Esophagus (tissue), 2 donors: Measurements from ENCODE around the gene CDKAL1. TPM values are rescaled to one million over a fixed set of nuclear protein-coding genes. Genes with fewer than 3 reads are reported as not detected.
A peak's percentile ranks its signal among the peaks of the same experiment; 100 is the strongest.

Experiments
- H3K27ac ChIP-seq, 2 donors: one replicate each; pipeline ENCODE4 v1.5.1; 2013; ENCODE audit warnings: low read depth in 2 of 2, mild to moderate bottlenecking in 2 of 2, inconsistent platforms in 1 of 2, low read length in 1 of 2, moderate library complexity in 1 of 2
- H3K27me3 ChIP-seq, 2 donors: one replicate each; pipeline ENCODE4 v1.6.1; 2013; ENCODE audit warnings: low read length in 2 of 2, control low read depth in 1 of 2, mild to moderate bottlenecking in 1 of 2; ENCODE audit not compliant: insufficient read depth in 2 of 2, control insufficient read depth in 1 of 2
- H3K36me3 ChIP-seq, 2 donors: one replicate each; pipeline ENCODE4 v1.6.1; 2013; ENCODE audit warnings: low read length in 1 of 2; ENCODE audit not compliant: control insufficient read depth in 2 of 2, insufficient read depth in 2 of 2
- H3K4me1 ChIP-seq, 2 donors: one replicate each; pipeline ENCODE4 v1.6.1; 2013; ENCODE audit warnings: low read length in 1 of 2; ENCODE audit not compliant: control insufficient read depth in 2 of 2, insufficient read depth in 2 of 2
- H3K4me3 ChIP-seq, 2 donors: one replicate each; pipeline ENCODE4 v1.5.1; 2013; ENCODE audit warnings: low read length in 2 of 2, mild to moderate bottlenecking in 2 of 2, low read depth in 1 of 2, moderate library complexity in 1 of 2
- H3K9me3 ChIP-seq, 2 donors: one replicate each; pipeline ENCODE4 v1.6.1; 2013; ENCODE audit warnings: mild to moderate bottlenecking in 2 of 2, low read depth in 1 of 2, low read length in 1 of 2, moderate library complexity in 1 of 2; ENCODE audit not compliant: control insufficient read depth in 2 of 2, insufficient read depth in 1 of 2
- WGBS, 2 donors: extraction: QIAGEN DNeasy Blood & Tissue Kit; methylation state at CpG; one replicate each; pipeline ENCODE4 v1.1.7; 2013; 5-methylcytosine and 5-hydroxymethylcytosine counted together
- polyA plus RNA-seq, 2 donors: library from polyadenylated mRNA; stranded (reverse); fragments of 200-250 nt; gene quantifications; one replicate each; pipeline ENCODE4 v1.2.3, GENCODE V29; 2013
- donor health status: healthy with polysubstance abuse.
- donor health status: Bipolar disorder and iron deficiency.

Gene CDKAL1
- polyA plus RNA-seq, 2 donors, result 3.5 TPM

GRCh38 chr6:20693466-20694063, 159.3 kb downstream of the CDKAL1 start:
- Histone ChIP-seq H3K36me3 (no peaks in the 10 kb centered on the region), H3K27me3 (no peaks in the 10 kb centered on the region), H3K27ac (no peak overlapping the region), H3K4me1 (no peaks in the 10 kb centered on the region), H3K4me3 (no peak overlapping the region), H3K9me3 (no peaks in the 10 kb centered on the region)
- WGBS, 2 donors, result 67 to 75% methylated on average over 4 of the region's 4 CpGs

- Histone ChIP-seq H3K36me3 (no peaks in the 10 kb centered on the region), H3K4me1 (no peaks in the 10 kb centered on the region), H3K27me3 (no peaks in the 10 kb centered on the region), H3K27ac (no peak overlapping the region), H3K9me3 (no peaks in the 10 kb centered on the region), H3K4me3 (no peak overlapping the region)
- 80 to 86% methylated on average over 3 of the region's 3 CpGs for WGBS, 2 donors
Observed at GRCh38 chr6:20696676-20697075, 162.4 kb downstream of the CDKAL1 start.

GRCh38 chr6:20698675-20699074, 164.4 kb downstream of the CDKAL1 start:
- 69 to 92% methylated on average over 1 of the region's 1 CpG for WGBS, 2 donors
- Histone ChIP-seq H3K9me3 (no peaks in the 10 kb centered on the region), H3K4me1 (no peaks in the 10 kb centered on the region), H3K27ac (no peak overlapping the region), H3K27me3 (no peaks in the 10 kb centered on the region), H3K36me3 (no peaks in the 10 kb centered on the region), H3K4me3 (no peak overlapping the region)

- 56 to 60% methylated on average over 4 of the region's 4 CpGs for WGBS, 2 donors
- Histone ChIP-seq H3K9me3 (no peaks in the 10 kb centered on the region), H3K4me1 (no peaks in the 10 kb centered on the region), H3K27ac (peak overlapping the region in 1 of 2 donors; percentile 12), H3K4me3 (no peak overlapping the region), H3K27me3 (no peaks in the 10 kb centered on the region), H3K36me3 (no peaks in the 10 kb centered on the region)
Observed at GRCh38 chr6:20699402-20699801, 165.1 kb downstream of the CDKAL1 start.

- Histone ChIP-seq H3K9me3 (no peaks in the 10 kb centered on the region), H3K36me3 (no peaks in the 10 kb centered on the region), H3K27me3 (no peaks in the 10 kb centered on the region), H3K4me1 (no peaks in the 10 kb centered on the region), H3K27ac (no peak overlapping the region), H3K4me3 (no peak overlapping the region)
Observed at GRCh38 chr6:20700375-20700774, 166.1 kb downstream of the CDKAL1 start.

GRCh38 chr6:20702366-20702765, 168.1 kb downstream of the CDKAL1 start:
- Histone ChIP-seq H3K4me1 (no peaks in the 10 kb centered on the region), H3K4me3 (no peak overlapping the region), H3K36me3 (no peaks in the 10 kb centered on the region), H3K27me3 (no peaks in the 10 kb centered on the region), H3K9me3 (no peaks in the 10 kb centered on the region), H3K27ac (no peak overlapping the region)
- 98 to 99% methylated on average over 13 of the region's 13 CpGs for WGBS, 2 donors

- Histone ChIP-seq H3K9me3 (no peaks in the 10 kb centered on the region), H3K27me3 (no peaks in the 10 kb centered on the region), H3K4me3 (no peak overlapping the region), H3K4me1 (no peaks in the 10 kb centered on the region), H3K27ac (no peak overlapping the region), H3K36me3 (no peaks in the 10 kb centered on the region)
- 93 to 95% methylated on average over 3 of the region's 3 CpGs for WGBS, 2 donors
Observed at GRCh38 chr6:20703049-20703448, 168.8 kb downstream of the CDKAL1 start.

- H3K27ac ChIP-seq, result no peak overlapping the region
- no peaks in the 10 kb centered on the region for H3K36me3 ChIP-seq
- no peaks in the 10 kb centered on the region for H3K4me1 ChIP-seq
- no peak overlapping the region for H3K4me3 ChIP-seq
- no peaks in the 10 kb centered on the region for H3K27me3 ChIP-seq
- 84 to 95% methylated on average over 2 of the region's 2 CpGs for WGBS, 2 donors
- no peaks in the 10 kb centered on the region for H3K9me3 ChIP-seq
Observed at GRCh38 chr6:20704325-20705025, 170.2 kb downstream of the CDKAL1 start.

- WGBS, 2 donors, result 78% methylated on average over 5 of the region's 5 CpGs
- Histone ChIP-seq H3K27ac (peak overlapping the region in 1 of 2 donors; percentile 10), H3K27me3 (no peaks in the 10 kb centered on the region), H3K36me3 (no peaks in the 10 kb centered on the region), H3K9me3 (no peaks in the 10 kb centered on the region), H3K4me1 (no peaks in the 10 kb centered on the region), H3K4me3 (no peak overlapping the region)
Observed at GRCh38 chr6:20705741-20706140, 171.5 kb downstream of the CDKAL1 start.
